Fibroblast of pulmonary artery (primary cell): Measurements from ENCODE around the gene NCKAP5.

ENCODE experiments used
- DNase-seq: peaks from one replicate; pipeline ENCODE4 v3.0.0-alpha.2; 2010; ENCODE audit warnings: low read depth
- H3K4me3 ChIP-seq: replicated peaks from 2 replicates; pipeline ENCODE4 v1.5.1; 2011; ENCODE audit warnings: low read depth, mild to moderate bottlenecking, control low read depth, low read length, moderate library complexity
- TF ChIP-seq, protein P1 (sequence below): IDR thresholded peaks from 2 replicates; pipeline ENCODE4 v1.5.1; 2011; ENCODE audit warnings: mild to moderate bottlenecking, control low read depth, low read length, inconsistent platforms; ENCODE audit errors: missing control alignments

Gene NCKAP5

DNA sequence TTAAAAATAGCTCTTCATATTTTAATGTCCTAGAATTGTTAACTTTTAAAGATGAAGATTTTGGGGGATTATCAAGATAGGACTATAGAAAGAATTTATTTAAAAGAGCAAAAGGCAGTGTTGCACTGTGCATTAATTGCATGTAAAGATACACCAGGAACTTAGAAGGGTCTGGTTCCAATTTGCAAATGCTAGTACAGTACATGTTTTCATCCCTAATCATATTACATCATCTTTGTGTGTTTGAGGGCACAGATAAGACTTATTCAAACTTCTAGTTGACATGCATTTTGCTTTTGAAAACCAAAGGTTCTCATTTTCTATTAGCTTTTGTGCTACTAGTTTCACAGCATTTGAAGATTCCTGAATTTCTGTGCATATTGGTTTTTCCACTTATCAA is 666.6 kb downstream of the NCKAP5 start:
- H3K4me3 ChIP-seq, result no peak overlapping the region
- TF ChIP-seq, protein P1, sequence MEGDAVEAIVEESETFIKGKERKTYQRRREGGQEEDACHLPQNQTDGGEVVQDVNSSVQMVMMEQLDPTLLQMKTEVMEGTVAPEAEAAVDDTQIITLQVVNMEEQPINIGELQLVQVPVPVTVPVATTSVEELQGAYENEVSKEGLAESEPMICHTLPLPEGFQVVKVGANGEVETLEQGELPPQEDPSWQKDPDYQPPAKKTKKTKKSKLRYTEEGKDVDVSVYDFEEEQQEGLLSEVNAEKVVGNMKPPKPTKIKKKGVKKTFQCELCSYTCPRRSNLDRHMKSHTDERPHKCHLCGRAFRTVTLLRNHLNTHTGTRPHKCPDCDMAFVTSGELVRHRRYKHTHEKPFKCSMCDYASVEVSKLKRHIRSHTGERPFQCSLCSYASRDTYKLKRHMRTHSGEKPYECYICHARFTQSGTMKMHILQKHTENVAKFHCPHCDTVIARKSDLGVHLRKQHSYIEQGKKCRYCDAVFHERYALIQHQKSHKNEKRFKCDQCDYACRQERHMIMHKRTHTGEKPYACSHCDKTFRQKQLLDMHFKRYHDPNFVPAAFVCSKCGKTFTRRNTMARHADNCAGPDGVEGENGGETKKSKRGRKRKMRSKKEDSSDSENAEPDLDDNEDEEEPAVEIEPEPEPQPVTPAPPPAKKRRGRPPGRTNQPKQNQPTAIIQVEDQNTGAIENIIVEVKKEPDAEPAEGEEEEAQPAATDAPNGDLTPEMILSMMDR, result no peak
- no peak for DNase-seq

DNA sequence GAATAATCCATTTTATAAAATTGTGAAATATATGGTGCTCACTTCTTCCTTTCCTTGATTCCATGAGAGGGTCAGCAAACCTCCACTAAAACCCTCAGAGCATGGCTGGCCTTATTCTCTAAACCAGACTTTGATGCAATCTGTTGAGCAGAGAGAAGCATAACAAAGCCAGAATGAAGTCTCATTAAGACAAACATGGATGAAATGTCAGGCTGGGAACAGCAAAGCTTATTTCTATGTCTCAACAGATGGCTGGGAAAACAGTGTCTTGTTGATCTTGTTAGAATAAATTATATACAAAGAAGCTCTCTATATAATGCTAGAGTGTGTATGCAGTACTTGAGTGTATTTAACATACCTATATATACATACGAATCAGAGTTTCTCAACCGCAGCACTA is 671.2 kb downstream of the NCKAP5 start:
- TF ChIP-seq, protein P1, result no peak
- H3K4me3 ChIP-seq, result no peak overlapping the region
- no peak for DNase-seq

DNA sequence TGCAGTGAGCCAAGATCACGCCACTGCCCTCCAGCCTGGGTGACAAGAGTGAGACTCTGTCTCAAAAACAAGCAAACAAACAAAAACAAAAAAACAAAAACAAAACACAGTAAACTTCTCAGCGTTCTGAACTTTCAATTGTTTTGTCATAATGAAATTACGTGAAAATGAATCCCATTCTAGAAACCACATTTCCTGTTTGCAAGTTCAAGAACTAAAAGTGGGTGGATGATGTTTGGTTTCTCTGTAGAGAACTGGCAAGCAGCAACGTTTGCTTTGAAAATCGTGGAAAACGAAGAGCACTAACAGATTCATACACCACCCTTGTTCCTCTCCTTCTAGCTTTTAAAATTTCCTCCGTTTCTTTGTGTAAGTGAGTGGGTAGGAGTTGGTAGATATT is 672.2 kb downstream of the NCKAP5 start:
- H3K4me3 ChIP-seq, result no peak overlapping the region
- no peak for DNase-seq
- TF ChIP-seq, protein P1, result no peak

DNA sequence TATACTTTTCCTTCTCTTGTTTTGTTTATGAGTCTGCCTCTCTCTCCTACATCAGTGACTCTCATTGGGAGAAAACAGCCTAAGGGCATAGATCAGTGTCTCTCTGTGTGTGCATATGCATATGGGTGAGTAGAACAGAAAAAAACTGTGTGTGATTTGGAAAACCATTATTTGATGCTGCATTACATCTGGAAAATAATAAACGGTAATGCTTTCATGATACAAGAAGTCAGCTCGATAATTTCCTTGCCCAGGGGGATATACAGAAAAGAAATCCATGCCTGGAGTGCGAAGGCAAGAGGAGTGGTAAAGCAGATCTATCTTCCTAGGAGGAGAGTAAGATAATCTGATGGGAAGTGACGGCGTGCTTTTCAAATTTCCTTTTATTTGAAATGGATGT is 676.8 kb downstream of the NCKAP5 start:
- TF ChIP-seq, protein P1, result no peak
- DNase-seq, result no peak

DNA sequence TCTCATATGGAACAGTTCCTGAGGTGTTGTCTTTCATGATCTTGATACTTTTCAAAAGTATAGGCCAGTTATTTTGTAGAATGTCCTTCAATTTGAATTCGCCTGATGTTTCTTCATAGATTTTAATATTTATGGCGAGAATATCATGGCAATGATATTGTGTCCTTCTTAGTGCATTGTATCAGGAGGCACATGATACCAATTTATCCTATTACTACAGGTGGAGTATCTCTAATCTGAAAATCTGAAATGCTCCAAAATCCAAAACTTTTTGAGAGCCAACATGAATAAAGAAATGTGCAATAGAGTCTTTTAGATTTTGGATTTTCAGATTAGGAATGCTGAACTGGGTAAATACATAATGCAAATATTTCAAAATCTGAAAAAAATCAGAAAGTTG is 681.7 kb downstream of the NCKAP5 start:
- H3K4me3 ChIP-seq, result no peak overlapping the region
- TF ChIP-seq, protein P1, result no peak
- no peak for DNase-seq

More for the DNA sequence above, 676.8 kb downstream of the NCKAP5 start:
- no peak overlapping the region for H3K4me3 ChIP-seq

DNA sequence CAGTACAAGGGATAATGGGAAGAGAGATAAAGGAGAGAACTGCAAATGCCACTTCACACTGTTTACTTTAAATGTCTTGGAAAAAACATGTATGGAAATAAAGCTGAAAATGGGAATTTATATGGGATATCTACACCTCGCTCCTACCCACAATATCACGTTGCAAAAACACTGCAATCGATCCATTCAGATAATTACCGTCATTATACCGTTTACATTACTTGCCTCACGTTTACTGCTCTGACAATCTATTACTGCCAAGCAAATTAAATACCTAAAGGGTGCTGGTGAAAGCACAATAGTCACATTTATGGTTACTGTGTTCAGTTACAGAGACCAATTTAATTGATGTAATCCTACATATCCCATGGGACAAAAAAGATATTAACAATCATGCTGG is 683.6 kb downstream of the NCKAP5 start:
- no peak overlapping the region for H3K4me3 ChIP-seq
- no peak for DNase-seq
- TF ChIP-seq, protein P1, result no peak

DNA sequence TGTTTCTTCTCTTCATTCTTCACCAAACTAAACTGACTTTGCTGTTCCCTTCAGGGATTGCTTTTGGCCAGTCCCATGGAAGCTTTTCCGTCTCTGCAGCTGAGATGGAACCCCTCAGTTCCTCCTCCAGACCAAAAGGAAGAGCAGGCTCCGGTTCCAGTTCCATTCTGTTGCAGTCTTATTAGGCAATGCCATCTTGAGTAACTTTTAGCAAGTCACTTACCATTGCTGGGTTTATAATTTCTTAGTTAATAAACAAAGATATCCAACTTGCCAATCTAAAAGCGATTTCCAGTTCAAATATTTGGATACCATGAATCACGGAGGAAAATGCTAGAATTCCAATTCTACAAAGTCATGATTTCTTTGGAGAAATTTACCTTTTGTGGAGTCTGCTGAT is 684.0 kb downstream of the NCKAP5 start:
- DNase-seq, result no peak
- H3K4me3 ChIP-seq, result no peak overlapping the region
- TF ChIP-seq, protein P1, result no peak
